Amniotic epithelial cell (primary cell): ENCODE measurements around the gene MED10.
A peak's percentile ranks its signal among the peaks of the same experiment; 100 is the strongest.

ENCODE experiments used
- DNase-seq: peaks from one replicate; pipeline ENCODE4 v3.0.0-alpha.2; 2010; ENCODE audit warnings: low read depth

MED10 gene

DNA sequence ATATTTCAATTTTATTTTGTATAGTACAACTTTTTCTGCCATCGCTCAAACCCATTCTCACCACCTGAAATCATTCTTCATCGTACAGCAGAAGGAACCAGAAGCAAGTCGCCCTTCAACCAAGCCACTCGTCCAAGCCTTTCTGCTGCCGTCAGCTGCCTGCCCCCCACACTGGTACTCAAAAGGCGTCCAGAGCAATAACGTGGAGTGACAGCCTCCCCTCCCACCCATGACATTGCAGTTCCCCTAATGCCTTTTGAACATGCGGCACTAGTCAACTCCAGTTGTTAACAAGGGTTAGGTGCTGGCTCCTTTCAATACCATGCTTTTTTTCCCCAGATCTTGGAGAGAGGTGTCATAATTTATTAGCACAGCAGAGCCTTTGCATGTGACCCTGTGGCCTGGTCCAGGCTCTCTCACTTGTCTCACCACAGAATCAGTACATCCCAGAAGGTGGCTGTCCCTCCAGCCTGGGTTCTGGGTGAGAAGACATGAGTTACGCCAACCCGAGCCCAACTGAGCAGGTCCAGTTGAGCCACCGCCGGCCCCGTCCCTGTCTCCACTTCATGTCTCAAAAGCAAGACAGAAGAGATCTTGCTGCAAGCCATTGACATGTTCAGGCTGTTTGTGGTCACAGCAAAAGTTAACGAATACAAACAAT lies 20.4 kb upstream of the MED10 start:
- no peak for DNase-seq

DNA sequence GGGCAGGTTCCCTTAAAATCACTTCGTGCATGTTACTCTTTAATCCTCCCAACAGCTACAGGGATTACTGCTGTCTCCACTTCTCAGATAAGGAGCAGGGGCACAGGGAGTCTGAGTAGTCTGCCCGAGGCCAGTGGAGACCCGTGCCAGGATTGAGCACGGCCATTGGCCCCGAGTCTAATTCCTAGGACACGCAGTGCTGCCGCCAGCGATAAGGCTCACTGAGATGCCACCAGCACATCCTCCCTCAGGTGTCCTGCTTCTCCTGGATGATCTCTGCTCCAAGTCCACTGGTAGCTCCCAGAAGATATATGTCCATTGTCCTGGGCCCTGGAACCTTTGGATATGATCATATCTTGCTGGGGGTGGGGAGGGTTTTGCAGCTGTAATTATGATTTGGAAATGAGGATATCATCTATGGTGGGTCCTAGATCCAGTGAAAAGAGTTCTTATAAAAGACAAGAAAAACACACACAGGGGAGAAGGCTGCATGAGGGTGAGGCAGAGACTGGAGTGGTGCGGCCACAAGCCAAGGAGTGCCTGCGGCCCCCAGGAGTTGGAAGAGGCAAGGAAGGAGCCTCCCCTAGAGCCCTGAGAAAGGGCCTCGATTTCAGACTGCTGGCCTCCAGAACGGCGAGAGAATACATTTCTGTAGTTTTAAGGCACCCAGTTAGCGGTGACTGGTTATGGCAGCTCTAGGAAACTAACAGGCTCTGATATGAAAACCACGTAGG lies 19.4 kb upstream of the MED10 start:
- no peak for DNase-seq

GRCh38 chr5:6396836-6397535 lies 18.6 kb upstream of the MED10 start:
- DNase-seq: no peak

- no peak for DNase-seq
Measured at GRCh38 chr5:6396043-6396442, 17.7 kb upstream of the MED10 start.

DNA sequence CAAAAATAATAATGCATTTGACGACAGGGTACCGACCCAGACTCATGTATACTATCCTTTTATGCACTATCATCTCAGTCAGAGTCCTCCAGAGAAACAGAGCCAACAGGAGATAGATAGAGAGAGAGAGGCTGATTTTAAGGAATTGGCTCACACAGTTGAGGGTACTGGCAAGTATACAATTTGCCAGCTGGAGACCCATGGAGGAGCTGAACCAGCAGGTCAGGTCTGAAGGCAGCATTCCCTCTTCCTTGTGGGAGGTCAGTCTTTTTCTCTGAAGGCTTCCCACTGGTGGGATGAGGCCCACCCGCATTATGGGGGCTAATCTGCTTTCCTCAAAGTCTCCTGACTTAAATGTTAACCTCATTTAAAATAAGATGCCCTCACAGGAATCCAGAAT lies 17.3 kb upstream of the MED10 start:
- DNase-seq: no peak

DNA sequence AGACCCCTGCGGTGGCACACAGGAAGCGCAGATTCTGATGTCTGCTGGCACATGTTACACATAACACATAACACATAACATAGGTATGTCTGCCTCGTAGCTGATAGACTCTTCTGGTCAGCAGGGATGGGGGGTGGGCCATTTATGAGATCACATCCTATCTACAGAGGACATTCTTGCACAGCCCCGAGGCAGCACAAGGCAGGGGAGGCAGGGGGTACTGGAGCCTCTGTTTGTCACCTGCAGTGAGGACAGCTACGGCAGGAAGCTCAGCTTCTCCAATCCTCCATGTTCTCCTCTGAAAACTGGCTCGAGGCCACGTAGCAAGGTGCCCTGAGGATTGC lies 16.7 kb upstream of the MED10 start:
- DNase-seq: no peak

- no peak for DNase-seq
Measured at GRCh38 chr5:6394429-6395101, 16.2 kb upstream of the MED10 start.

GRCh38 chr5:6393596-6394194 lies 15.3 kb upstream of the MED10 start:
- no peak for DNase-seq

- DNase-seq: no peak
Measured at GRCh38 chr5:6392561-6392960, 14.2 kb upstream of the MED10 start.

GRCh38 chr5:6391151-6391550 lies 12.8 kb upstream of the MED10 start:
- no peak for DNase-seq

DNA sequence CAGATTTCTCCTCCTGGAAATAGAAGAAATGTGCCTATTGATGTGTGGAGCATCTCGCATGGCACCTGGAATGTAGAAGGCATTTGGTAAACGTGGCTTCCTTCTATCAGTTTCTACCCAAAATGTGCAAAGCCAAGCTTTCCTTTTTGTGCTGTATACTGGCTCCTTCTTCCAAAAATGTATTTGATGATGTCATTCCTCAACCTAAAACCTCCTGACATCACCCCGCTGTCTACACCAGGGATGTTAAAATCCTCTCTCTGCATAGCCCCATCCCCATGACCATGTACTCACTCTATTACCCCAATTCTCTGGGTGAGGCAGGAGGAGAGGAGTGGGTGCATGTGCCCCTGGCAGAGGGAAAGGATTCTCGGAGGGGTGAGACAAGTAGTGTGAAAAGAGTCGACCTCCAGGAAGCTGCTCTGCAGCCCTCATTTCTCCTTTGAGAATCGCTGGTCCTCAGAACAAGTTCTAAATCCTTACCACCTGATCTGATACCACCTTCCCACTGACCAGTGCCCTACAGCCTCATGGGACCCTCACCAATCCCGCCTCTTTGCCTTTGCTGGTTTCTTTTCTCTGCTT lies 11.7 kb upstream of the MED10 start:
- no peak for DNase-seq

- no peak for DNase-seq
Measured at GRCh38 chr5:6389397-6389796, 11.1 kb upstream of the MED10 start.

DNA sequence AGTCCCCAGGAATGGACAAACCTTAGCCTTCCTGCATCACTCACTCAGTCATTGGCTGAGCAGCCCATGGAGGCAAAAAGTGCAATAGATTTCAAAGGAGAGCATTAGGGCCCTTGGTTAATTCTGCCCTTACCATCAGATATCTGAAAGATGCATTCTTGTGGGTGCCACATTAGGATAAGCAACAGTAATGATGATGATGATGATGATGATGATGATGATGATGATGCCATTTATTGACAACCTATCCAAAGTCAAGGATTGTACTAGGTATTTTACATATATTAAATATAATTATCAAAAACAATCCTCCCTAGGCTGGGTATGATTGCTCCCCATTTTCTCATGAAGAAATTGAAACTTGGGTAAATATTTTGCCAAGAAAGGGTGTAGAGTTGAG lies 9.6 kb upstream of the MED10 start:
- no peak for DNase-seq

DNA sequence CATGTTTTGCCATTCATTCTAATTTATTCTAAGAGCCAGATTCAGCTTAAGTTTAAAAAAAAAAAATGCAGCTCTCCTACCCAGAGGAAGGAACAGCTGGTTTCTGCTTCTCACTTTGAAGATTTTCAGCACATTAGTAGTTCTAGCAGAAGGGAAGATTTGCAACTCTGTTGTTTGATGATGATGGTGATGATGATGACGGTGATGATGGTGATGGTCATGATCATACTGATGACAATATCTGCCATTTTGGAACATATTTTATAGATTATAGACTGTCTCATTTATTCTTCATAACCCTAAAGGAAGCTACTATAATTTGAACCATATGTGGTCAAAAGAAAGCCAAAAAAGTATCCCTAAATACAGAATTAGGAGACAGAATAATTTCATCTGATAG lies 7.9 kb upstream of the MED10 start:
- no peak for DNase-seq

GRCh38 chr5:6384856-6385255 lies 6.5 kb upstream of the MED10 start:
- no peak for DNase-seq

GRCh38 chr5:6383376-6383775 lies 5.0 kb upstream of the MED10 start:
- DNase-seq: no peak

GRCh38 chr5:6379246-6379645 lies 899 bp upstream of the MED10 start:
- DNase-seq: no peak

DNA sequence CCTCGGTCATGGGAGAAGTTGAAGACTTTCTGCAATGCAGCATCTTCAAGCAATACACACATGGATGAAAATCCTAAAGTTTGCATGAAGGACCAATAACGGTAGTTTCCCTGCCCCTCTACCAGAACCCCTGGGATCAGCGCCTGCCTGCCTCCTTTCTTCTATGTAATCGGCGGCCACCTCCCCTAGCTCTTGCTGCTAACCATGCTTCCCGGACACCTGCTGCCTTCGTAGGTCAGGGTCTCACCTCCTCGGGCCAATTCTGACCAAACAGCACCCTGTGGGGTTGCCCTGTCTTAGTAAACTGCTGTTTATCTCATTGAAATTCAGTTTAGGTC lies 388 bp upstream of the MED10 start:
- no peak for DNase-seq

DNA sequence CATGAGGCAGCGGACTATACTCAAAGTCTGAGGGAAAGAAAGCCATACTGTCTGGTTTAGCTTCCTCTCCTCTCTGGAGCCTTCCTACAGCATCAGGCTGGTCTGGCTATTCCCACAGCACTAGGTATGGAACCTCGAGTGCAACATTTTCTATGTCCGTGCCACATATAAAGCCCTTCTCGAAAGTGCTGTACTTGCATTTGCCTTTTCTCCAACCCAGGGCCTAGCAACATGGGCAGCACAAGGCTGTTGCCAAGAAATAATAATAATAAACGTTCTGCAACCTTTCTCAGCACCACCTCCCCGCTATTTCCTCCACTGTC lies 804 bp downstream of the MED10 start:
- no peak for DNase-seq

DNA sequence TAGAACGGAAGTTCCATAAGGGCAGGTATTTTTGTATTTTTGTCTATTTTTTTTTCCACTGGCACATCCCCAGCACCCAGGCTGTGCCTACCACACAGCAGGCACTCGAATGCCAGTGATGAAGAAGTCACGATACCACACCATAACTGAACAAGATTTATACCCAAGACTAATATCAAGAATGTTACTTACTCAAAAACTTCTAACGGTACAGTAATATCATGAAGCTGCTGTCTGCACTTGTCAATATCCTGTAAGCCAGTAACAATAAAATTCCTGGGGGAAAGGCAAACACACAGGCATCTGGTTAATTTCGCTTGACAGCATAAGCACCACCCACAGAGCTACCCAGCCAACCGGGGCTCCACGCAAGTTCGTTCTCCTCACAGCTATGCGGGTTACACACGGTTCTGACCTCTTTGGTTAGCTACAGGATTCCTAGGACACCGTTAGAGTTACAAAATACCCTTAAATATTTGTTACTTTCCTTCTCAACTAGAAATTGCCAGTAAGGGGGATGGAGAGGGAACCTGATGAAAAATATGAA lies 1.3 kb downstream of the MED10 start:
- peak; percentile 69 for DNase-seq

DNA sequence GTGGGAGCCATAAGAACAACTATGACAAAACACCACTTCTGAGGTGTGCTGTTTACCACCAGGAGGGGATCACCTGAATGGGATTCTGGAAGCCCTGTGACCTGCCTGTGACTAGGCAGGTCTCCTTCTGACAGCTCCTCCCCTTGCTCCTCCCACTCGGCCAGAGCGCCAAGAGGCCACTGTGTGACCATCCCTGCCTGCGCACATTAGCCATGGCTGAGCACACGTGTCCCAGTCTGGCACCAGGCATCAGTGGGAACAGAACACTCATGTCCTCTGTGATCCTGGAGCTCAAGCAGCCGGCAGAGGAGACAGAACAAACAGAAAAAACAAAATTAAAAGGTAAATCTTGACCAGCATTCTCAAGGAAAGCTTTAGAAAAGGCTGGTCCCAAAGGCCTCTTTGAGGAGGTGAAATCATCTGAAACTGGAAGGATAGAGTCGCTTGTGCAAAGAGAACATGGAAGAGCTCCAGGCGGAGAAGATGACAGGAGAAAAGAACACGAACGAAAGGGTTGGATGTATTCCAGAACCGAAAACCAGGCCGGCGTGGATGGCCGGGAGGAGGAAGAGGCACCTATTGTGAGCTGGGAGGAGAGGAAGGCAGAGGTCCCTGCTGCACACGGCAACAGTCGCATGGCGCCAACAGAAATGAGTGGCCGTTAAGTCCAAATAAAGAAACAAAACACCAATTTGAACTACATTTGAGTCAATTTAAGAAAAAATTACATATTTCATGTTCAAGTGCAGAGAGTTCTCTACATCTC lies 5.1 kb downstream of the MED10 start:
- DNase-seq: no peak
